Right lobe of liver (tissue), 6 donors: ENCODE data around the gene SLC39A10. TPM values are rescaled to one million over a fixed set of nuclear protein-coding genes. Genes with fewer than 3 reads are reported as not detected.

Experiments
- ATAC-seq, 4 donors: fragments of 200-7000 bp; cut with Tn5 transposase; one replicate each; pipeline ENCODE4 v1.9.1; 2020; ENCODE audit warnings: mild to moderate bottlenecking in 4 of 4, moderate library complexity in 4 of 4
- DNase-seq, 3 donors: peaks; one replicate each; pipeline ENCODE4 v3.0.0-alpha.2; 2020
- H3K27ac ChIP-seq, 3 donors: fragments of 200-600 bp; one replicate each; pipeline ENCODE4 v1.8.0; 2022
- H3K27me3 ChIP-seq, 2 donors: fragments of 200-600 bp; one replicate each; pipeline ENCODE4 v1.8.0; 2022
- H3K36me3 ChIP-seq, 4 donors: fragments of 200-600 bp; sonication (generic) in 1 of 4; one replicate each; pipeline versions ENCODE4 v1.5.1 to v1.8.0; 2017 to 2022; ENCODE audit warnings: control low read depth in 1 of 4
- H3K4me1 ChIP-seq, 4 donors: fragments of 200-600 bp; sonication (generic) in 1 of 4; one replicate each; pipeline versions ENCODE4 v1.5.1 to v1.8.0; 2017 to 2022; ENCODE audit warnings: control low read depth in 1 of 4
- H3K4me3 ChIP-seq, 3 donors: fragments of 200-600 bp; one replicate each; pipeline ENCODE4 v1.8.0; 2022
- H3K9me3 ChIP-seq, 4 donors: fragments of 200-600 bp; sonication (generic) in 1 of 4; one replicate each; pipeline versions ENCODE4 v1.5.1 to v1.8.0; 2017 to 2022; ENCODE audit warnings: control low read depth in 1 of 4
- POLR2A ChIP-seq: fragments of 450-650 bp; IDR thresholded peaks from one replicate; pipeline ENCODE4 v1.6.1; 2017; ENCODE audit warnings: antibody characterized with exemption, mild to moderate bottlenecking
- WGBS: methylation state at CpG from one replicate; pipeline ENCODE4 v1.1.6; 2018; ENCODE audit warnings: low coverage, low lambda C conversion rate; ENCODE audit not compliant: insufficient coverage; ENCODE audit errors: missing lambda C conversion rate; 5-methylcytosine and 5-hydroxymethylcytosine counted together
- intact Hi-C, 2 donors: fragments of 100-400 bp; cut with DNase I; formaldehyde crosslinking; loops; one replicate each; pipeline versions ENCODE4 v1.11.2 to v1.14.1; 2022
- total RNA-seq, 6 experiments: library from RNA; depleted of rRNA in 2 of 6; stranded (reverse); fragments of >200 nt in 2 of 6; fragmentation: NEBNext Ultra II Directional in 3 of 6; extraction: Animal tissue kit (Norgen Biotek cat#: 25700) in 3 of 6; gene quantifications; one replicate each; pipeline versions ENCODE4 v1.1.0 to v1.2.4, GENCODE V29; 2016 to 2023
- TF ChIP-seq, protein P1 (sequence below), 4 donors: fragments of 200-600 bp in 3 of 4; fragments of 450-650 bp in 1 of 4; IDR thresholded peaks; one replicate each; pipeline versions ENCODE4 v1.5.1 to v1.8.0; 2016 to 2022; ENCODE audit warnings: antibody characterized with exemption in 4 of 4, mild to moderate bottlenecking in 2 of 4
- donor health status: DM: no; HTN: yes; CAD: no.
- donor health status: DM: no; HTN: no; CAD: no.
- donor health status: DM: no; HTN: no; CAD: no.
- donor health status: DM: no; HTN: yes; CAD: no.
- donor health status: DM: no; HTN: yes; CAD: no.

SLC39A10 gene
- total RNA-seq, 6 experiments from 2014 or later: 3.5 to 5.2 (median 4.6) TPM

DNA sequence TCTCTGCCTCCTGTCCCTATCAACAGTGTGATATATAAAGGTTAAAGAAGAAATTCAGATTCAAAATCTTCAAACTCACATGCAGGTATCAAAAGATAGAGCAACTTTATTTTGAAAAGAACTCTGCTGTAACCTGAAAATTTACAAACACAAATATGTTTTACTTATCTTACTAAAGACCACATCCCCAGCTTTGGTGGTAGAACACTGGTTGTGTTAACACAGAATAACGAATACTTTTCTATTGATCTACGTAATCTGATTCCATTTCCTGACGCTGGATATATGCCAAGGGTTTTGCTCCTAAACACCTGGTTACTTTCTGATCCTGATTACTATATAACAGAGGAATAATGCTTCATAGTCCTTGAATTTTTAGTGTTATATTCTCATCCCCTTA lies 23.1 kb upstream of the SLC39A10 start:
- Histone ChIP-seq H3K27me3 (no peaks in the 10 kb centered on the region), H3K4me3 (no peak overlapping the region), H3K9me3 (no peaks in the 10 kb centered on the region), H3K4me1 (no peaks in the 10 kb centered on the region), H3K36me3 (no peaks in the 10 kb centered on the region), H3K27ac (no peak overlapping the region)
- intact Hi-C loops: no loop called here
- DNase-seq (no peak), ATAC-seq (no peak)
- WGBS: 48% methylated on average over 3 of the region's 3 CpGs
- TF ChIP-seq, protein P1, sequence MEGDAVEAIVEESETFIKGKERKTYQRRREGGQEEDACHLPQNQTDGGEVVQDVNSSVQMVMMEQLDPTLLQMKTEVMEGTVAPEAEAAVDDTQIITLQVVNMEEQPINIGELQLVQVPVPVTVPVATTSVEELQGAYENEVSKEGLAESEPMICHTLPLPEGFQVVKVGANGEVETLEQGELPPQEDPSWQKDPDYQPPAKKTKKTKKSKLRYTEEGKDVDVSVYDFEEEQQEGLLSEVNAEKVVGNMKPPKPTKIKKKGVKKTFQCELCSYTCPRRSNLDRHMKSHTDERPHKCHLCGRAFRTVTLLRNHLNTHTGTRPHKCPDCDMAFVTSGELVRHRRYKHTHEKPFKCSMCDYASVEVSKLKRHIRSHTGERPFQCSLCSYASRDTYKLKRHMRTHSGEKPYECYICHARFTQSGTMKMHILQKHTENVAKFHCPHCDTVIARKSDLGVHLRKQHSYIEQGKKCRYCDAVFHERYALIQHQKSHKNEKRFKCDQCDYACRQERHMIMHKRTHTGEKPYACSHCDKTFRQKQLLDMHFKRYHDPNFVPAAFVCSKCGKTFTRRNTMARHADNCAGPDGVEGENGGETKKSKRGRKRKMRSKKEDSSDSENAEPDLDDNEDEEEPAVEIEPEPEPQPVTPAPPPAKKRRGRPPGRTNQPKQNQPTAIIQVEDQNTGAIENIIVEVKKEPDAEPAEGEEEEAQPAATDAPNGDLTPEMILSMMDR (IDR thresholded peaks at IDR 0.05): no peak
- TF ChIP-seq POLR2A: no peak

GRCh38 chr2:195636890-195637289 lies 20.1 kb upstream of the SLC39A10 start:
- no peaks in the 10 kb centered on the region for H3K27me3 ChIP-seq

GRCh38 chr2:195638750-195639149 lies 18.3 kb upstream of the SLC39A10 start:
- Histone ChIP-seq H3K4me3 (no peak overlapping the region), H3K9me3 (no peaks in the 10 kb centered on the region), H3K27ac (no peak overlapping the region), H3K27me3 (no peaks in the 10 kb centered on the region), H3K36me3 (no peaks in the 10 kb centered on the region), H3K4me1 (peaks cover 0 to 9% (median 0%) of the 10 kb centered on the region in 4 donors)
- WGBS: 55% methylated on average over 3 of the region's 4 CpGs
- TF ChIP-seq POLR2A: no peak
- TF ChIP-seq, protein P1 (IDR thresholded peaks at IDR 0.05): no peak
- DNase-seq: no peak
- ATAC-seq: no peak
- intact Hi-C loops: no loop called here

More at GRCh38 chr2:195636890-195637289, 20.1 kb upstream of the SLC39A10 start:
- no peak overlapping the region for H3K4me3 ChIP-seq
- TF ChIP-seq, protein P1 (IDR thresholded peaks at IDR 0.05): no peak
- TF ChIP-seq POLR2A: no peak
- H3K4me1 ChIP-seq: no peaks in the 10 kb centered on the region
- DNase-seq (no peak), ATAC-seq (no peak)
- intact Hi-C loops: no loop called here
- H3K36me3 ChIP-seq: no peaks in the 10 kb centered on the region
- no peaks in the 10 kb centered on the region for H3K9me3 ChIP-seq
- no peak overlapping the region for H3K27ac ChIP-seq

- H3K36me3 ChIP-seq: no peaks in the 10 kb centered on the region
- H3K4me1 ChIP-seq: peaks cover 0 to 10% (median 0%) of the 10 kb centered on the region in 4 donors
- no peaks in the 10 kb centered on the region for H3K9me3 ChIP-seq
- 85% methylated on average over 7 of the region's 7 CpGs for WGBS
- no peak for TF ChIP-seq POLR2A
- TF ChIP-seq, protein P1 (IDR thresholded peaks at IDR 0.05): no peak
- DNase-seq (no peak), ATAC-seq (no peak)
- no peaks in the 10 kb centered on the region for H3K27me3 ChIP-seq
- no peak overlapping the region for H3K4me3 ChIP-seq
- no peak overlapping the region for H3K27ac ChIP-seq
- intact Hi-C loops: no loop called here
These were observed 17.7 kb upstream of the SLC39A10 start for GRCh38 chr2:195639238-195639858.
